Measurements from ENCODE around the gene SENP2. TPM values are rescaled to one million over a fixed set of nuclear protein-coding genes. Genes with fewer than 3 reads are reported as not detected.

The SENP2 gene
- total RNA-seq, 1 experiment from 2014 or later, result 36.1 TPM

DNA sequence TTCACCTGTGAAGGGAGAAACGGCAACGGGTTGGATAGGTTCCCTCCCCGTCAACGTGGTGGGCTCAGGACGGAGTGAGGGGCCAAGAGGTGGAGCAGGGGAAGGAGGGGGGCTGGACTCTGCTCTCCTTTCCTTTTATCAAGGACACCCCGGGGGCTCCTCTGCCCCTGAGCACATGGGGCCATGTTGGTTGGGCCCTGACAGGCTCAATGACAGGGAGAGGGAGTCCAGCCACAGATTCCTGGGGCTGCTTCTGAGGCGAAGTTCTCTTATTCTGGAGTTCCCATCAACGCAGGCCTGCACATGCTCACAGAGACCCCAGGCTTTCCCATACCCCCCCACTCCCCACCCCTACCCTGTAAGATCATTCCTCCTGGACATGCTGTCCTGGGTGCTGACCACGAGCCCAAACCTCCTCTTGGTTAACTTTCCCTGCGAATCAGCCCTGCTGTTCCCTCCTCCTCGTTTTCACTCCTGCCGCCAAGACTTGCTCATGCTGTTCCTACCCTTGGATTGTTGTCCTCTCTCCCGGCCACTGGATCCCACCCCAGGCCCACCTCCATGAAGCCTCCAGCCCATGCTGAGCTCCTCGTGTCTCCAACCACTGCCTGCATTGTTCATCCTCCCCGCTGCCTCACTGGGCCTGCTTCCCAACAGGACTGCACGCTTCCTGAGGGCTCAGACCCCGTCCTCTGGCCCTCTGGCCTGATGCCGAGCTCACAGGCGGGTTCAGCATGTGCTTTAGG, 61.2 kb downstream of the SENP2 start:
- ChIA-PET CTCF (interaction anchor here (1.1 kb wide), 1 partner anchor 13 kb away, joined by 6 read pairs; no protein-coding TSS in a partner anchor), RAD21 (ENCODE audit: low non-redundant PET in 1 of 2, low total read pairs in 2 of 2, uncharacterized antibody in 2 of 2, unreplicated experiment in 2 of 2) (no interaction called here), POLR2A (no interaction called here)
- H3K9ac ChIP-seq (ENCODE audit: low read length), result no peak overlapping the region
- H4K20me1 ChIP-seq (ENCODE audit: insufficient read depth), result no peaks in the 10 kb centered on the region
- H3K27ac ChIP-seq (ENCODE audit: low read depth, low read length), result no peak overlapping the region
- H3K36me3 ChIP-seq (ENCODE audit: control insufficient read depth in 1 of 2, insufficient read depth in 2 of 2, low read length in 2 of 2), result peaks cover 22 to 35% of the 10 kb centered on the region in 2 experiments; a peak in 3 of 4 replicates
- intact Hi-C loops (cut with micrococcal nuclease), result no loop called here
- DNase-seq (ENCODE audit: low read depth, low spot score), result no peak
- no TSS peak for BruUV-seq (replicated peaks)
- no peaks in the 10 kb centered on the region for H3K79me2 ChIP-seq (ENCODE audit: insufficient read depth, low read length)
- H3K9me2 ChIP-seq (ENCODE audit: insufficient read depth), result no peaks in the 10 kb centered on the region
- no peak for ATAC-seq
- no peaks in the 10 kb centered on the region for H3K4me1 ChIP-seq (ENCODE audit: control insufficient read depth in 1 of 2, insufficient read depth in 2 of 2, low read length in 2 of 2)
- no peak overlapping the region for H2AFZ ChIP-seq (ENCODE audit: low read depth, low read length, poor library complexity, severe bottlenecking)
- no peak for TF ChIP-seq CEBPB (IDR thresholded peaks at IDR 0.05; ENCODE audit: low read depth)
- TF ChIP-seq SP1 (IDR thresholded peaks at IDR 0.05; ENCODE audit: low read depth), result no peak
- no peak for TF ChIP-seq FOSL1 (IDR thresholded peaks at IDR 0.05; ENCODE audit: low read depth)
- TF ChIP-seq TCF7L2 (IDR thresholded peaks at IDR 0.05; ENCODE audit: borderline replicate concordance, extremely low read depth, insufficient read depth, insufficient read length), result no peak
- no peak for TF ChIP-seq CBX3 (IDR thresholded peaks at IDR 0.05; ENCODE audit: low read depth)
- TF ChIP-seq RAD21 (IDR thresholded peaks at IDR 0.05; ENCODE audit: low read depth), result no peak
- TF ChIP-seq ELF1 (IDR thresholded peaks at IDR 0.05; ENCODE audit: borderline replicate concordance, low read depth), result no peak
- TF ChIP-seq, protein P1, sequence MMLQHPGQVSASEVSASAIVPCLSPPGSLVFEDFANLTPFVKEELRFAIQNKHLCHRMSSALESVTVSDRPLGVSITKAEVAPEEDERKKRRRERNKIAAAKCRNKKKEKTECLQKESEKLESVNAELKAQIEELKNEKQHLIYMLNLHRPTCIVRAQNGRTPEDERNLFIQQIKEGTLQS (IDR thresholded peaks at IDR 0.05), result no peak
- TF ChIP-seq ZFX (IDR thresholded peaks at IDR 0.05), result no peak
- TF ChIP-seq POLR2AphosphoS5 (IDR thresholded peaks at IDR 0.05; ENCODE audit: low read depth, low read length), result no peak
- TF ChIP-seq, protein P2, sequence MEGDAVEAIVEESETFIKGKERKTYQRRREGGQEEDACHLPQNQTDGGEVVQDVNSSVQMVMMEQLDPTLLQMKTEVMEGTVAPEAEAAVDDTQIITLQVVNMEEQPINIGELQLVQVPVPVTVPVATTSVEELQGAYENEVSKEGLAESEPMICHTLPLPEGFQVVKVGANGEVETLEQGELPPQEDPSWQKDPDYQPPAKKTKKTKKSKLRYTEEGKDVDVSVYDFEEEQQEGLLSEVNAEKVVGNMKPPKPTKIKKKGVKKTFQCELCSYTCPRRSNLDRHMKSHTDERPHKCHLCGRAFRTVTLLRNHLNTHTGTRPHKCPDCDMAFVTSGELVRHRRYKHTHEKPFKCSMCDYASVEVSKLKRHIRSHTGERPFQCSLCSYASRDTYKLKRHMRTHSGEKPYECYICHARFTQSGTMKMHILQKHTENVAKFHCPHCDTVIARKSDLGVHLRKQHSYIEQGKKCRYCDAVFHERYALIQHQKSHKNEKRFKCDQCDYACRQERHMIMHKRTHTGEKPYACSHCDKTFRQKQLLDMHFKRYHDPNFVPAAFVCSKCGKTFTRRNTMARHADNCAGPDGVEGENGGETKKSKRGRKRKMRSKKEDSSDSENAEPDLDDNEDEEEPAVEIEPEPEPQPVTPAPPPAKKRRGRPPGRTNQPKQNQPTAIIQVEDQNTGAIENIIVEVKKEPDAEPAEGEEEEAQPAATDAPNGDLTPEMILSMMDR (IDR thresholded peaks at IDR 0.05 in 2 of 3, conservative IDR thresholded peaks at IDR 0.05 in 1 of 3; ENCODE audit: borderline replicate concordance in 1 of 3, insufficient read depth in 1 of 3, low read depth in 2 of 3, low read length in 2 of 3), result no peak
- no peak for TF ChIP-seq ZNF274 (IDR thresholded peaks at IDR 0.05; ENCODE audit: low read depth, low read length)
- TF ChIP-seq POLR2A (IDR thresholded peaks at IDR 0.05; ENCODE audit: borderline replicate concordance, extremely low read depth, insufficient read depth, insufficient read length), result no peak
- no peak for TF ChIP-seq EZH2phosphoT487 (IDR thresholded peaks at IDR 0.05; ENCODE audit: borderline replicate concordance)
- no peak for TF ChIP-seq SIN3A (IDR thresholded peaks at IDR 0.05; ENCODE audit: low read depth)
- no peak overlapping the region for H3K4me3 ChIP-seq (replicated peaks in 1 of 2; ENCODE audit: low read depth in 1 of 2, low read length in 2 of 2)
- H3K9me3 ChIP-seq (ENCODE audit: control insufficient read depth in 1 of 2, insufficient read depth in 1 of 2, low read depth in 1 of 2, low read length in 2 of 2), result no peaks in the 10 kb centered on the region
- no peak overlapping the region for H3K4me2 ChIP-seq (ENCODE audit: low read length)
- H3K27me3 ChIP-seq (ENCODE audit: insufficient read depth, low read length), result no peaks in the 10 kb centered on the region
